HepG2 (cell line): ENCODE results near the gene SURF6. TPM values are rescaled to one million over a fixed set of nuclear protein-coding genes. Genes with fewer than 3 reads are reported as not detected.

Experiments used
- ARNT2 ChIP-seq: sonication (generic); formaldehyde crosslinking; IDR thresholded peaks from 2 replicates; pipeline ENCODE4 v1.8.0; 2022; ENCODE audit warnings: mild to moderate bottlenecking, low read depth, missing genetic modification reagents, moderate library complexity
- NONO ChIP-seq, 2 experiments: fragments of 450-650 bp in 1 of 2; sonication (generic) in 1 of 2; formaldehyde crosslinking in 1 of 2; IDR thresholded peaks in 1 of 2; conservative IDR thresholded peaks in 1 of 2; 2 replicates each; pipeline versions ENCODE4 v1.6.1 to v1.8.0; 2017 to 2022; ENCODE audit warnings: mild to moderate bottlenecking in 1 of 2, missing genetic modification reagents in 1 of 2, moderate library complexity in 1 of 2
- SMAD9 ChIP-seq: sonication (generic); formaldehyde crosslinking; IDR thresholded peaks from 2 replicates; pipeline ENCODE4 v1.5.1; 2020; ENCODE audit warnings: mild to moderate bottlenecking, missing genetic modification reagents
- ZNF670 ChIP-seq: sonication (generic); formaldehyde crosslinking; IDR thresholded peaks from 2 replicates; pipeline ENCODE4 v1.8.0; 2022; ENCODE audit warnings: mild to moderate bottlenecking, missing genetic modification reagents, borderline replicate concordance
- ZSCAN21 ChIP-seq: sonication (generic); formaldehyde crosslinking; IDR thresholded peaks from 2 replicates; pipeline ENCODE4 v1.8.0; 2022; ENCODE audit warnings: mild to moderate bottlenecking, missing genetic modification reagents, moderate library complexity, borderline replicate concordance
- polyA plus RNA-seq, 8 experiments: library from polyadenylated mRNA; depleted of rRNA in 3 of 8; stranded (reverse) in 7 of 8; unstranded in 1 of 8; fragments of >200 nt; fragmentation: Illumina TruSeq in 4 of 8; extraction: Trizol in 4 of 8; gene quantifications; 2 replicates each; pipeline versions ENCODE4 v1.2.1 to v1.2.3, GENCODE V29; 2011 to 2016; ENCODE audit warnings: low read depth in 4 of 8, missing spikeins in 1 of 8, mixed read lengths in 1 of 8; ENCODE audit not compliant: insufficient read depth in 1 of 8
- total RNA-seq, 5 experiments: library from RNA; depleted of rRNA; stranded (reverse); fragments of >200 nt; fragmentation: Illumina TruSeq; extraction: Trizol; gene quantifications; 2 replicates each; pipeline ENCODE4 v1.2.3, GENCODE V29; 2016; ENCODE audit warnings: low read depth in 1 of 5
- TF ChIP-seq, protein P1 (sequence below): sonication (generic); formaldehyde crosslinking; IDR thresholded peaks from 2 replicates; pipeline ENCODE4 v1.5.0; 2020; ENCODE audit warnings: missing genetic modification reagents, mild to moderate bottlenecking, borderline replicate concordance
- TF ChIP-seq, protein P2 (sequence below): sonication (generic); formaldehyde crosslinking; IDR thresholded peaks from 2 replicates; pipeline ENCODE4 v1.4.0; 2020; ENCODE audit warnings: mild to moderate bottlenecking, missing genetic modification reagents, borderline replicate concordance
- TF ChIP-seq, protein P3 (sequence below): sonication (generic); formaldehyde crosslinking; IDR thresholded peaks from 2 replicates; pipeline ENCODE4 v1.5.0; 2020; ENCODE audit warnings: mild to moderate bottlenecking, missing genetic modification reagents, borderline replicate concordance
- TF ChIP-seq, protein P4 (sequence below): sonication (generic); formaldehyde crosslinking; conservative IDR thresholded peaks from 2 replicates; pipeline ENCODE4 v1.4.0; 2020; ENCODE audit warnings: mild to moderate bottlenecking, missing genetic modification reagents, moderate library complexity
- TF ChIP-seq, protein P5 (sequence below): sonication (generic); formaldehyde crosslinking; IDR thresholded peaks from 2 replicates; pipeline ENCODE4 v1.4.0; 2020; ENCODE audit warnings: missing genetic modification reagents
- TF ChIP-seq, protein P6 (sequence below): sonication (generic); formaldehyde crosslinking; IDR thresholded peaks from 2 replicates; pipeline ENCODE4 v1.4.0; 2020; ENCODE audit warnings: missing genetic modification reagents

The SURF6 gene
- total and polyA plus RNA-seq, 2 of the 13 experiments (the other 11 are each of a cell fraction or from before 2014, with no cell fraction given), result 5.9 to 14.7 TPM

DNA sequence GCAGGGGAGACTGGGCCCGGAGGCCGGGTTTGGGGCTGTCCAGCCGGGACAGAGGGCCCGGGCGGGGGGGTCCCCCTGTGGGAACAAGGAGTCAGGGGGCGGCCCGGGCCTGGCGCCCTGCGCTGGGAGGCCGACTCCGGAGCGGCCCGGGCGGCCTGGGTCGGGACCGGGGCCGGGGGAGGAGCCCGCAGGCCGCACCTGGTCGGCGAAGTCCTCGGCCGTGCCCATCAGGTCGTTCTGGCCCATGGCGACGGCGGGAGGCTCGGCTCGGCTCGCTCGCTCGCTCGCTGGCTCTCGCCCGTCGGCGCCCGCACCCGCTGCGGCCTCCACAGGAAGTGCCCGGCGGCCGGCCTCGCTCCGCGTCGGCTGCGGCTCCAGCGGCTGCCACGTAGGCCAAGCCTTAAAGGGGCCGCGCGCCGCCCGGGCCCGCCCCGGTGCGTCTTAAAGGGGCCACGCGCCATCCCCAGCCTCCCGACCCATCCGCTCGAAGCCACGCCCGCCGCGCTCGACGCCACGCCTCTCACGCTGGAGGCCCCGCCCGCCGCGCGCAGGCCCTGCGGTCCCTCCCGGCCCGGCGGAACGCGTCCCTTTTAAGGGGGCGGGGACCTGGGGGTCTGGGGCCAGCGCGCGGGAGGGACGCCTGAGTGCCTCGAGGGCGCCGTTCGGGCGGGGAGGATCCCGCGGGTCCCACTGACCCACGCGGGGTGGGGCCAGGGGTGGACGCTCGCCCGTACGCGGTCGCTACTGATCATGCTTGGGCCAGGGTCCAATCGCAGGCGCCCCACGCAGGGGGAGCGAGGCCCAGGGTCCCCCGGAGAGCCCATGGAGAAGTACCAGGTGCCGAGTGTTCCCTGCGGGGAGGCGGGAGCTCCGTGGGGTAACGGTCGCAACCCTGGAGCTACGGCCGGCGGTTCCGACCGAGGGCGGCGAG is 40.0 kb upstream of the SURF6 start, which contains the start of the genes STKLD1 and SURF4 (continued):
- TF ChIP-seq, protein P1, sequence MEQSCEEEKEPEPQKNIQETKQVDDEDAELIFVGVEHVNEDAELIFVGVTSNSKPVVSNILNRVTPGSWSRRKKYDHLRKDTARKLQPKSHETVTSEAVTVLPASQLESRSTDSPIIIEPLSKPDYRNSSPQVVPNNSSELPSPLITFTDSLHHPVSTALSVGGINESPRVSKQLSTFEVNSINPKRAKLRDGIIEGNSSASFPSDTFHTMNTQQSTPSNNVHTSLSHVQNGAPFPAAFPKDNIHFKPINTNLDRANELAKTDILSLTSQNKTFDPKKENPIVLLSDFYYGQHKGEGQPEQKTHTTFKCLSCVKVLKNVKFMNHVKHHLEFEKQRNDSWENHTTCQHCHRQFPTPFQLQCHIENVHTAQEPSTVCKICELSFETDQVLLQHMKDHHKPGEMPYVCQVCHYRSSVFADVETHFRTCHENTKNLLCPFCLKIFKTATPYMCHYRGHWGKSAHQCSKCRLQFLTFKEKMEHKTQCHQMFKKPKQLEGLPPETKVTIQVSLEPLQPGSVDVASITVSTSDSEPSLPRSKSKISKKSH (CRISPR knock-in tag), result peak; percentile 56; the same call in 1 of the 2 replicates
- TF ChIP-seq ZNF670 (CRISPR knock-in tag), result 0 out of 2 replicates have a peak, but pooled peaks have one; percentile 26
- TF ChIP-seq, protein P2, sequence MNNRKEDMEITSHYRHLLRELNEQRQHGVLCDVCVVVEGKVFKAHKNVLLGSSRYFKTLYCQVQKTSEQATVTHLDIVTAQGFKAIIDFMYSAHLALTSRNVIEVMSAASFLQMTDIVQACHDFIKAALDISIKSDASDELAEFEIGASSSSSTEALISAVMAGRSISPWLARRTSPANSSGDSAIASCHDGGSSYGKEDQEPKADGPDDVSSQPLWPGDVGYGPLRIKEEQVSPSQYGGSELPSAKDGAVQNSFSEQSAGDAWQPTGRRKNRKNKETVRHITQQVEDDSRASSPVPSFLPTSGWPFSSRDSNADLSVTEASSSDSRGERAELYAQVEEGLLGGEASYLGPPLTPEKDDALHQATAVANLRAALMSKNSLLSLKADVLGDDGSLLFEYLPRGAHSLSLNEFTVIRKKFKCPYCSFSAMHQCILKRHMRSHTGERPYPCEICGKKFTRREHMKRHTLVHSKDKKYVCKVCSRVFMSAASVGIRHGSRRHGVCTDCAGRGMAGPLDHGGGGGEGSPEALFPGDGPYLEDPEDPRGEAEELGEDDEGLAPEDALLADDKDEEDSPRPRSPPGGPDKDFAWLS (CRISPR knock-in tag), result 0 out of 2 replicates have a peak, but pooled peaks have one; percentile 15
- TF ChIP-seq NONO (IDR thresholded peaks at IDR 0.05), result no peak
- TF ChIP-seq NONO (CRISPR knock-in tag; conservative IDR thresholded peaks at IDR 0.05), result peak; percentile 80
- peak; percentile 48; the same call in 1 of the 2 replicates for TF ChIP-seq ZSCAN21 (CRISPR knock-in tag)
- TF ChIP-seq, protein P3, sequence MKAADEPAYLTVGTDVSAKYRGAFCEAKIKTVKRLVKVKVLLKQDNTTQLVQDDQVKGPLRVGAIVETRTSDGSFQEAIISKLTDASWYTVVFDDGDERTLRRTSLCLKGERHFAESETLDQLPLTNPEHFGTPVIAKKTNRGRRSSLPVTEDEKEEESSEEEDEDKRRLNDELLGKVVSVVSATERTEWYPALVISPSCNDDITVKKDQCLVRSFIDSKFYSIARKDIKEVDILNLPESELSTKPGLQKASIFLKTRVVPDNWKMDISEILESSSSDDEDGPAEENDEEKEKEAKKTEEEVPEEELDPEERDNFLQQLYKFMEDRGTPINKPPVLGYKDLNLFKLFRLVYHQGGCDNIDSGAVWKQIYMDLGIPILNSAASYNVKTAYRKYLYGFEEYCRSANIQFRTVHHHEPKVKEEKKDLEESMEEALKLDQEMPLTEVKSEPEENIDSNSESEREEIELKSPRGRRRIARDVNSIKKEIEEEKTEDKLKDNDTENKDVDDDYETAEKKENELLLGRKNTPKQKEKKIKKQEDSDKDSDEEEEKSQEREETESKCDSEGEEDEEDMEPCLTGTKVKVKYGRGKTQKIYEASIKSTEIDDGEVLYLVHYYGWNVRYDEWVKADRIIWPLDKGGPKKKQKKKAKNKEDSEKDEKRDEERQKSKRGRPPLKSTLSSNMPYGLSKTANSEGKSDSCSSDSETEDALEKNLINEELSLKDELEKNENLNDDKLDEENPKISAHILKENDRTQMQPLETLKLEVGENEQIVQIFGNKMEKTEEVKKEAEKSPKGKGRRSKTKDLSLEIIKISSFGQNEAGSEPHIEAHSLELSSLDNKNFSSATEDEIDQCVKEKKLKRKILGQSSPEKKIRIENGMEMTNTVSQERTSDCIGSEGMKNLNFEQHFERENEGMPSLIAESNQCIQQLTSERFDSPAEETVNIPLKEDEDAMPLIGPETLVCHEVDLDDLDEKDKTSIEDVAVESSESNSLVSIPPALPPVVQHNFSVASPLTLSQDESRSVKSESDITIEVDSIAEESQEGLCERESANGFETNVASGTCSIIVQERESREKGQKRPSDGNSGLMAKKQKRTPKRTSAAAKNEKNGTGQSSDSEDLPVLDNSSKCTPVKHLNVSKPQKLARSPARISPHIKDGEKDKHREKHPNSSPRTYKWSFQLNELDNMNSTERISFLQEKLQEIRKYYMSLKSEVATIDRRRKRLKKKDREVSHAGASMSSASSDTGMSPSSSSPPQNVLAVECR (CRISPR knock-in tag), result peak; percentile 45; the same call in 1 of the 2 replicates
- TF ChIP-seq, protein P4, sequence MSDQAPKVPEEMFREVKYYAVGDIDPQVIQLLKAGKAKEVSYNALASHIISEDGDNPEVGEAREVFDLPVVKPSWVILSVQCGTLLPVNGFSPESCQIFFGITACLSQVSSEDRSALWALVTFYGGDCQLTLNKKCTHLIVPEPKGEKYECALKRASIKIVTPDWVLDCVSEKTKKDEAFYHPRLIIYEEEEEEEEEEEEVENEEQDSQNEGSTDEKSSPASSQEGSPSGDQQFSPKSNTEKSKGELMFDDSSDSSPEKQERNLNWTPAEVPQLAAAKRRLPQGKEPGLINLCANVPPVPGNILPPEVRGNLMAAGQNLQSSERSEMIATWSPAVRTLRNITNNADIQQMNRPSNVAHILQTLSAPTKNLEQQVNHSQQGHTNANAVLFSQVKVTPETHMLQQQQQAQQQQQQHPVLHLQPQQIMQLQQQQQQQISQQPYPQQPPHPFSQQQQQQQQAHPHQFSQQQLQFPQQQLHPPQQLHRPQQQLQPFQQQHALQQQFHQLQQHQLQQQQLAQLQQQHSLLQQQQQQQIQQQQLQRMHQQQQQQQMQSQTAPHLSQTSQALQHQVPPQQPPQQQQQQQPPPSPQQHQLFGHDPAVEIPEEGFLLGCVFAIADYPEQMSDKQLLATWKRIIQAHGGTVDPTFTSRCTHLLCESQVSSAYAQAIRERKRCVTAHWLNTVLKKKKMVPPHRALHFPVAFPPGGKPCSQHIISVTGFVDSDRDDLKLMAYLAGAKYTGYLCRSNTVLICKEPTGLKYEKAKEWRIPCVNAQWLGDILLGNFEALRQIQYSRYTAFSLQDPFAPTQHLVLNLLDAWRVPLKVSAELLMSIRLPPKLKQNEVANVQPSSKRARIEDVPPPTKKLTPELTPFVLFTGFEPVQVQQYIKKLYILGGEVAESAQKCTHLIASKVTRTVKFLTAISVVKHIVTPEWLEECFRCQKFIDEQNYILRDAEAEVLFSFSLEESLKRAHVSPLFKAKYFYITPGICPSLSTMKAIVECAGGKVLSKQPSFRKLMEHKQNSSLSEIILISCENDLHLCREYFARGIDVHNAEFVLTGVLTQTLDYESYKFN, result peak; percentile 30; the same call in 1 of the 2 replicates
- no peak for TF ChIP-seq SMAD9 (CRISPR knock-in tag)
- TF ChIP-seq, protein P5, sequence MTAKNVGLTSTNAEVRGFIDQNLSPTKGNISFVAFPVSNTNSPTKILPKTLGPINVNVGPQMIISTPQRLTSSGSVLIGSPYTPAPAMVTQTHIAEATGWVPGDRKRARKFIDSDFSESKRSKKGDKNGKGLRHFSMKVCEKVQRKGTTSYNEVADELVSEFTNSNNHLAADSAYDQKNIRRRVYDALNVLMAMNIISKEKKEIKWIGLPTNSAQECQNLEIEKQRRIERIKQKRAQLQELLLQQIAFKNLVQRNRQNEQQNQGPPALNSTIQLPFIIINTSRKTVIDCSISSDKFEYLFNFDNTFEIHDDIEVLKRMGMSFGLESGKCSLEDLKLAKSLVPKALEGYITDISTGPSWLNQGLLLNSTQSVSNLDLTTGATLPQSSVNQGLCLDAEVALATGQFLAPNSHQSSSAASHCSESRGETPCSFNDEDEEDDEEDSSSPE (CRISPR knock-in tag), result peak; percentile 78
- TF ChIP-seq ARNT2, result peak; percentile 90; the same call in 1 of the 2 replicates
- TF ChIP-seq, protein P6, sequence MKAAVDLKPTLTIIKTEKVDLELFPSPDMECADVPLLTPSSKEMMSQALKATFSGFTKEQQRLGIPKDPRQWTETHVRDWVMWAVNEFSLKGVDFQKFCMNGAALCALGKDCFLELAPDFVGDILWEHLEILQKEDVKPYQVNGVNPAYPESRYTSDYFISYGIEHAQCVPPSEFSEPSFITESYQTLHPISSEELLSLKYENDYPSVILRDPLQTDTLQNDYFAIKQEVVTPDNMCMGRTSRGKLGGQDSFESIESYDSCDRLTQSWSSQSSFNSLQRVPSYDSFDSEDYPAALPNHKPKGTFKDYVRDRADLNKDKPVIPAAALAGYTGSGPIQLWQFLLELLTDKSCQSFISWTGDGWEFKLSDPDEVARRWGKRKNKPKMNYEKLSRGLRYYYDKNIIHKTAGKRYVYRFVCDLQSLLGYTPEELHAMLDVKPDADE (CRISPR knock-in tag), result no peak
